Keratinocyte (primary cell): ENCODE measurements around the gene LHFPL6. TPM values are rescaled to one million over a fixed set of nuclear protein-coding genes. Genes with fewer than 3 reads are reported as not detected.

Experiments used
- DNase-seq: peaks from one replicate; pipeline ENCODE4 v3.0.0-alpha.2; 2011; ENCODE audit warnings: low read depth, missing footprints, low spot score
- FAIRE-seq: peaks from 2 replicates; lab custom pipeline; 2011; peaks lifted over from hg19 to GRCh38; lab: Jason Lieb, UNC
- H2AFZ ChIP-seq: 2 replicates; pipeline ENCODE4 v1.6.0; 2012; ENCODE audit warnings: low read length, control low read depth, inconsistent platforms; ENCODE audit not compliant: control insufficient read depth
- H3K27ac ChIP-seq: 2 replicates; pipeline ENCODE4 v1.5.1; 2011; ENCODE audit warnings: low read length; ENCODE audit not compliant: control insufficient read depth, insufficient read depth
- H3K27me3 ChIP-seq: 3 replicates; pipeline ENCODE4 v1.6.0; 2011; ENCODE audit warnings: low read length; ENCODE audit not compliant: control insufficient read depth, insufficient read depth; ENCODE audit errors: extremely low read depth
- H3K36me3 ChIP-seq, 2 experiments: 2 replicates in 1 of 2; 3 replicates in 1 of 2; pipeline ENCODE4 v1.5.1; 2011; ENCODE audit warnings: low read length in 2 of 2, mild to moderate bottlenecking in 1 of 2; ENCODE audit not compliant: control insufficient read depth in 2 of 2, insufficient read depth in 2 of 2; ENCODE audit errors: extremely low read depth in 1 of 2
- H3K4me1 ChIP-seq: 3 replicates; pipeline ENCODE4 v1.5.1; 2011; ENCODE audit warnings: low read length; ENCODE audit not compliant: control insufficient read depth, insufficient read depth; ENCODE audit errors: extremely low read depth
- H3K4me2 ChIP-seq: 3 replicates; pipeline ENCODE4 v1.6.0; 2011; ENCODE audit warnings: low read depth, low read length; ENCODE audit not compliant: control insufficient read depth, insufficient read depth; ENCODE audit errors: extremely low read depth
- H3K4me3 ChIP-seq, 3 experiments: fragments of 200-600 bp in 1 of 3; sonication (generic) in 1 of 3; 2 replicates in 2 of 3; 3 replicates in 1 of 3; pipeline ENCODE4 v1.5.1; 2011 to 2016; ENCODE audit warnings: low read length in 3 of 3, mild to moderate bottlenecking in 3 of 3, control low read depth in 2 of 3, inconsistent platforms in 1 of 3, low read depth in 1 of 3, mixed read lengths in 1 of 3, mixed run types in 1 of 3, moderate library complexity in 1 of 3; ENCODE audit not compliant: control insufficient read depth in 2 of 3, insufficient read depth in 2 of 3; ENCODE audit errors: extremely low read depth in 1 of 3
- H3K79me2 ChIP-seq: 2 replicates; pipeline ENCODE4 v1.6.0; 2012; ENCODE audit warnings: low read length; ENCODE audit not compliant: control insufficient read depth, insufficient read depth
- H3K9ac ChIP-seq: 3 replicates; pipeline ENCODE4 v1.6.0; 2011; ENCODE audit warnings: low read length; ENCODE audit not compliant: control insufficient read depth, insufficient read depth; ENCODE audit errors: extremely low read depth
- H3K9me1 ChIP-seq: 3 replicates; pipeline ENCODE4 v1.6.0; 2011; ENCODE audit warnings: low read length; ENCODE audit not compliant: control insufficient read depth, insufficient read depth; ENCODE audit errors: extremely low read depth
- H3K9me3 ChIP-seq: 2 replicates; pipeline ENCODE4 v1.5.1; 2012; ENCODE audit warnings: low read depth, low read length; ENCODE audit not compliant: control insufficient read depth
- H4K20me1 ChIP-seq: 3 replicates; pipeline ENCODE4 v1.6.0; 2011; ENCODE audit warnings: low read length; ENCODE audit not compliant: control insufficient read depth, insufficient read depth; ENCODE audit errors: extremely low read depth
- CTCF ChIP-seq, 3 experiments: IDR thresholded peaks in 1 of 3; conservative IDR thresholded peaks in 1 of 3; optimal IDR thresholded peaks in 1 of 3; 2 replicates in 2 of 3; 3 replicates in 1 of 3; pipeline versions ENCODE3 to v1.5.1; 2011; ENCODE audit warnings: low read length in 3 of 3, mild to moderate bottlenecking in 3 of 3, moderate library complexity in 2 of 3, control low read depth in 1 of 3, inconsistent platforms in 1 of 3; ENCODE audit not compliant: insufficient read depth in 2 of 3; ENCODE audit errors: extremely low read depth in 1 of 3
- EZH2 ChIP-seq: IDR thresholded peaks from one replicate; pipeline ENCODE4 v1.6.1; 2012; ENCODE audit warnings: inconsistent platforms, mild to moderate bottlenecking, low read length, moderate library complexity
- dilution Hi-C: fragments of 300-500 bp; cut with MboI; formaldehyde crosslinking; loops from one replicate; pipeline ENCODE4 v1.7.0; 2020; ENCODE audit warnings: low sequenced_read_pairs; ENCODE audit not compliant: extremely low pct_ligation_motif_present
- polyA plus RNA-seq, 5 experiments: library from polyadenylated mRNA; depleted of rRNA in 3 of 5; stranded (reverse) in 3 of 5; stranded (forward) in 1 of 5; unstranded in 1 of 5; fragments of >200 nt; gene quantifications; 1 replicate in 1 of 5; 2 replicates in 3 of 5; 3 replicates in 1 of 5; pipeline versions ENCODE4 v1.2.1 to v1.2.3, GENCODE V29; 2011 to 2012; ENCODE audit warnings: missing spikeins in 2 of 5, low read depth in 1 of 5, low replicate concordance in 1 of 5

The LHFPL6 gene
- polyA plus RNA-seq, 1 donor (not counting 4 experiments of a cell fraction or from before 2014, with no cell fraction given), result 15.8 TPM

GRCh38 chr13:39474600-39474999 lies 128.4 kb downstream of the LHFPL6 start:
- dilution Hi-C loops, result no loop called here
- H2AFZ ChIP-seq, result no peak overlapping the region
- TF ChIP-seq EZH2 (no peak), CTCF (optimal IDR thresholded peaks at IDR 0.05 in 1 of 3, IDR thresholded peaks at IDR 0.05 in 1 of 3, conservative IDR thresholded peaks at IDR 0.05 in 1 of 3; ENCODE audit: extremely low read depth in 1 of 3, insufficient read depth in 2 of 3, low read length in 3 of 3) (no peak)

GRCh38 chr13:39469676-39470075 lies 133.3 kb downstream of the LHFPL6 start:
- FAIRE-seq (no peak), DNase-seq (no peak)
- no peaks in the 10 kb centered on the region for H3K9me3 ChIP-seq
- dilution Hi-C loops, result no loop called here
- H3K4me3 ChIP-seq, result no peak overlapping the region
- no peak overlapping the region for H2AFZ ChIP-seq
- TF ChIP-seq EZH2, result no peak
- no peak for TF ChIP-seq CTCF (optimal IDR thresholded peaks at IDR 0.05 in 1 of 3, IDR thresholded peaks at IDR 0.05 in 1 of 3, conservative IDR thresholded peaks at IDR 0.05 in 1 of 3; ENCODE audit: extremely low read depth in 1 of 3, insufficient read depth in 2 of 3, low read length in 3 of 3)
- no peak overlapping the region for H3K27ac ChIP-seq
- H3K4me2 ChIP-seq, result no peak overlapping the region
- no peak overlapping the region for H3K9ac ChIP-seq
- no peaks in the 10 kb centered on the region for H4K20me1 ChIP-seq
- no peaks in the 10 kb centered on the region for H3K27me3 ChIP-seq
- no peaks in the 10 kb centered on the region for H3K4me1 ChIP-seq
- no peaks in the 10 kb centered on the region for H3K79me2 ChIP-seq
- no peaks in the 10 kb centered on the region for H3K36me3 ChIP-seq
- H3K9me1 ChIP-seq, result no peaks in the 10 kb centered on the region

More at GRCh38 chr13:39474600-39474999, 128.4 kb downstream of the LHFPL6 start:
- Histone ChIP-seq H3K36me3 (no peaks in the 10 kb centered on the region), H3K9me3 (no peaks in the 10 kb centered on the region), H3K4me3 (no peak overlapping the region), H4K20me1 (no peaks in the 10 kb centered on the region), H3K27ac (no peak overlapping the region), H3K9ac (no peak overlapping the region), H3K4me1 (no peaks in the 10 kb centered on the region), H3K9me1 (no peaks in the 10 kb centered on the region), H3K27me3 (no peaks in the 10 kb centered on the region), H3K79me2 (no peaks in the 10 kb centered on the region), H3K4me2 (no peak overlapping the region)
- DNase-seq (no peak), FAIRE-seq (no peak)
